GM12878 (cell line): ENCODE data around the gene CDK11B. TPM values are rescaled to one million over a fixed set of nuclear protein-coding genes. Genes with fewer than 3 reads are reported as not detected.

Experiments used
- ATAC-seq: fragments of 200-7000 bp; cut with Tn5 transposase; 3 replicates; pipeline ENCODE4 v1.9.1; 2020; ENCODE audit warnings: mild to moderate bottlenecking, moderate library complexity
- BruUV-seq: library from RNA; stranded (reverse); fragments of 400-500 nt; replicated peaks from 2 replicates; lab custom pipeline; 2021; lab: Mats Ljungman, UMichigan
- CTCF ChIA-PET: fragments of 300-600 bp; sonication (Branson Sonifier 250); formaldehyde crosslinking; extraction: SDS; loops from one replicate; lab custom pipeline; 2021; ENCODE audit warnings: inconsistent platforms; lab: Yijun Ruan, JAX
- POLR2A ChIA-PET: fragments of 350-600 bp; formaldehyde crosslinking; extraction: SDS; loops from one replicate; lab custom pipeline; 2021; ENCODE audit warnings: inconsistent platforms; lab: Charles Lee
- RAD21 ChIA-PET: fragments of 300-600 bp; sonication (Branson Sonifier 250); formaldehyde crosslinking; loops from one replicate; lab custom pipeline; 2023; ENCODE audit warnings: antibody characterized with exemption; ENCODE audit not compliant: unreplicated experiment; lab: Charles Lee
- SMC1A ChIA-PET: fragments of 300-600 bp; sonication (Branson Sonifier 250); formaldehyde crosslinking; loops from one replicate; lab custom pipeline; 2023; ENCODE audit not compliant: unreplicated experiment, uncharacterized antibody; lab: Charles Lee
- DNase-seq: peaks from one replicate; pipeline ENCODE4 v3.0.0-alpha.2; 2011; ENCODE audit warnings: low read depth, low spot score
- FAIRE-seq: peaks from 3 replicates; lab custom pipeline; 2011; peaks lifted over from hg19 to GRCh38; lab: Jason Lieb, UNC
- H2AFZ ChIP-seq: 2 replicates; pipeline ENCODE4 v1.6.0; 2011; ENCODE audit warnings: low read depth, low read length, control low read depth; ENCODE audit not compliant: control insufficient read depth
- H3K27ac ChIP-seq: 2 replicates; pipeline ENCODE4 v1.5.1; 2011; ENCODE audit warnings: control low read depth; ENCODE audit not compliant: control insufficient read depth, insufficient read depth
- H3K27me3 ChIP-seq, 2 experiments: replicated peaks in 1 of 2; 2 replicates each; pipeline versions ENCODE4 v1.6.0 to v1.6.1; 2011; ENCODE audit warnings: low read length in 1 of 2; ENCODE audit not compliant: control insufficient read depth in 2 of 2, insufficient read depth in 2 of 2
- H3K36me3 ChIP-seq, 2 experiments: 2 replicates each; pipeline ENCODE4 v1.5.1; 2011; ENCODE audit warnings: low read length in 1 of 2; ENCODE audit not compliant: control insufficient read depth in 2 of 2, insufficient read depth in 2 of 2
- H3K4me1 ChIP-seq: 2 replicates; pipeline ENCODE4 v1.6.1; 2011; ENCODE audit warnings: mild to moderate bottlenecking, low read length, moderate library complexity, mixed read lengths; ENCODE audit not compliant: control insufficient read depth, insufficient read depth
- H3K4me2 ChIP-seq: 2 replicates; pipeline ENCODE4 v1.6.0; 2011; ENCODE audit warnings: control low read depth; ENCODE audit not compliant: control insufficient read depth, insufficient read depth
- H3K4me3 ChIP-seq: fragments of 200-600 bp; sonication (generic); 2 replicates; pipeline ENCODE4 v1.5.1; 2016
- H3K79me2 ChIP-seq: 2 replicates; pipeline ENCODE4 v1.6.0; 2011; ENCODE audit warnings: low read length; ENCODE audit not compliant: control insufficient read depth, insufficient read depth
- H3K9ac ChIP-seq: 2 replicates; pipeline ENCODE4 v1.8.0; 2011; ENCODE audit warnings: low read length, control low read depth, mixed read lengths; ENCODE audit not compliant: control insufficient read depth, insufficient read depth
- H3K9me3 ChIP-seq: replicated peaks from 3 replicates; pipeline ENCODE4 v1.5.1; 2011; ENCODE audit warnings: mild to moderate bottlenecking, low read length; ENCODE audit not compliant: control insufficient read depth, insufficient read depth
- H4K20me1 ChIP-seq: 2 replicates; pipeline ENCODE4 v1.6.0; 2011; ENCODE audit not compliant: control insufficient read depth, insufficient read depth
- BRCA1 ChIP-seq: IDR thresholded peaks from 2 replicates; pipeline ENCODE4 v1.6.1; 2011; ENCODE audit warnings: low read depth, low read length, improper control_type of control experiment
- HDAC6 ChIP-seq: fragments of 200-600 bp; sonication (generic); IDR thresholded peaks from one replicate; pipeline ENCODE4 v1.8.0; 2017; ENCODE audit warnings: antibody characterized with exemption; ENCODE audit not compliant: unreplicated experiment
- WGBS: methylation state at CpG from one replicate; pipeline ENCODE4 v1.1.6; 2016; ENCODE audit warnings: low lambda C conversion rate; ENCODE audit not compliant: insufficient replicate concordance, insufficient coverage; ENCODE audit errors: missing lambda C conversion rate; 5-methylcytosine and 5-hydroxymethylcytosine counted together
- in situ Hi-C: fragments of 300-500 bp; cut with MboI; formaldehyde crosslinking; loops from 9 replicates; pipeline ENCODE4 v1.14.3; 2018; ENCODE audit warnings: mixed read lengths
- intact Hi-C: fragments of 100-400 bp; cut with micrococcal nuclease; formaldehyde crosslinking; loops from one replicate; pipeline ENCODE4 v1.14.2; 2022; ENCODE audit not compliant: unreplicated experiment
- polyA plus RNA-seq, 11 experiments: library from polyadenylated mRNA; depleted of rRNA in 4 of 11; unstranded in 6 of 11; stranded (reverse) in 5 of 11; fragments of >200 nt; fragmentation: Nextera tagmentation in 4 of 11; fragmentation: Illumina TruSeq in 1 of 11; extraction: Ambion mirVana in 4 of 11; extraction: Trizol in 1 of 11; gene quantifications; 1 replicate in 1 of 11; 2 replicates in 10 of 11; pipeline versions ENCODE4 v1.2.1 to v1.2.3, GENCODE V29; 2011 to 2016; ENCODE audit warnings: inconsistent platforms in 2 of 11, missing spikeins in 2 of 11, low read depth in 1 of 11
- total RNA-seq, 4 experiments: library from RNA; depleted of rRNA in 3 of 4; stranded (reverse); fragments of >200 nt in 3 of 4; fragmentation: Illumina TruSeq in 1 of 4; extraction: Trizol in 1 of 4; gene quantifications; 2 replicates each; pipeline versions ENCODE4 v1.2.1 to v1.2.3, GENCODE V29; 2013 to 2021
- TF ChIP-seq, protein P1 (sequence below), 3 experiments: IDR thresholded peaks in 2 of 3; conservative IDR thresholded peaks in 1 of 3; 2 replicates each; pipeline ENCODE4 v1.5.1; 2011; ENCODE audit warnings: low read depth in 3 of 3, low read length in 3 of 3, mild to moderate bottlenecking in 3 of 3, control low read depth in 2 of 3, moderate library complexity in 2 of 3, inconsistent platforms in 1 of 3, mixed read lengths in 1 of 3; ENCODE audit not compliant: control insufficient read depth in 2 of 3, insufficient read depth in 1 of 3; ENCODE audit errors: extremely low read depth in 1 of 3

The CDK11B gene
- total and polyA plus RNA-seq, 10 of the 15 experiments (the other 5 are each of a cell fraction or from before 2014, with no cell fraction given) = 3.2 to 30.9 (median 18.0) TPM

DNA sequence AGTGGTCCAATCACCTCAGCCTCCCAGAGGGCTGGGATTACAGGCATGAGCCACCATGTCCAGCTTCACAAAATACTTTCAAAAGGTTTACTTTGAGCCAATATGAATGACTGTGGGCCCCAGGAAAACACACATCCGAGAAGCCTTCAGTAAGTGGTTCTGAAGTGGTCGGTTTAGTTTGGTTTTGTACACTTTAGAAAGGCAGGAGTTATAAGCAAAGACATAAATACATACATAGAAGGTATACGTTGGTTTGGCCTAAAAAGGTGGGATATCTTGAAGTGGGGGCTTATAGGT lies 46.8 kb downstream of the CDK11B start:
- RAD21 ChIA-PET = no interaction called here
- ATAC-seq (no peak), DNase-seq (no peak), FAIRE-seq (no peak)
- Histone ChIP-seq H4K20me1 (0 out of 2 replicates have a peak, but pooled peaks cover 3% of the 10 kb centered on the region), H3K9ac (no peak overlapping the region), H3K9me3 (no peaks in the 10 kb centered on the region), H3K27me3 (no peaks in the 10 kb centered on the region; a peak in 1 of 4 replicates), H2AFZ (no peak overlapping the region), H3K4me1 (peaks cover 14% of the 10 kb centered on the region), H3K79me2 (peaks cover 3% of the 10 kb centered on the region), H3K36me3 (peaks cover 0 to 2% of the 10 kb centered on the region in 2 experiments; a peak in 1 of 4 replicates), H3K4me3 (no peak overlapping the region), H3K27ac (no peak overlapping the region), H3K4me2 (no peak overlapping the region)
- intact Hi-C loops = no loop called here
- no TSS peak for BruUV-seq
- TF ChIP-seq HDAC6 = no peak
- CTCF ChIA-PET = no interaction called here
- in situ Hi-C loops = no loop called here
- SMC1A ChIA-PET = no interaction called here
- POLR2A ChIA-PET = interaction anchor here (0.6 to 0.7 kb wide), 2 partner anchors 33 to 105 kb away, joined by 4 to 7 read pairs; no protein-coding TSS in a partner anchor
- 96% methylated on average over 3 of the region's 3 CpGs for WGBS

DNA sequence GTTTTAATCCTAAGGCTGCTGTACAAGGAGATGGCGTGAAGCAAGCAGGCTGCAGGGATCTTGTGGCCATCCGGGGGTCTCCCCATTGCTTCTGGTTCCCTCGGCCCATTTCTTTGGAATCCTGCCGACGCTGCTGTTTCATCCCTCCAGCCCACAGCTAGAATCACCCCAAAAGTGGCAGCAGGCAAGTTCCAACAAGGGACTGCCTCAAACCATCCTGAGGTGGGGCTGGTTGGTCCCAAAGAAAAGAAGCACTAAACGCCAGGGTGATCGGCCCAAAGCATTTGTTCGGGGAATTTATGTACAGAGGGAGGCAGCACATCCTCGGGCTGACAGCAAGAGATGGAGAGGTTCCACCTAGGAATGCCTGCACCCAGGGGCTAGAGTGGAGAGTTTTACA lies 48.0 kb downstream of the CDK11B start:
- 0 out of 2 replicates have a peak, but pooled peaks cover 3% of the 10 kb centered on the region for H4K20me1 ChIP-seq
- RAD21 ChIA-PET = no interaction called here
- peaks cover 0 to 2% of the 10 kb centered on the region in 2 experiments; a peak in 1 of 4 replicates for H3K36me3 ChIP-seq
- H2AFZ ChIP-seq = no peak overlapping the region
- H3K79me2 ChIP-seq = peaks cover 3% of the 10 kb centered on the region
- H3K9ac ChIP-seq = no peak overlapping the region
- intact Hi-C loops (no loop called here), in situ Hi-C loops (no loop called here)
- FAIRE-seq (no peak), ATAC-seq (no peak)
- no TSS peak for BruUV-seq
- 56% methylated on average over 9 of the region's 9 CpGs for WGBS
- peaks cover 13% of the 10 kb centered on the region for H3K4me1 ChIP-seq
- SMC1A ChIA-PET = no interaction called here
- no peak for TF ChIP-seq BRCA1
- TF ChIP-seq, protein P1, sequence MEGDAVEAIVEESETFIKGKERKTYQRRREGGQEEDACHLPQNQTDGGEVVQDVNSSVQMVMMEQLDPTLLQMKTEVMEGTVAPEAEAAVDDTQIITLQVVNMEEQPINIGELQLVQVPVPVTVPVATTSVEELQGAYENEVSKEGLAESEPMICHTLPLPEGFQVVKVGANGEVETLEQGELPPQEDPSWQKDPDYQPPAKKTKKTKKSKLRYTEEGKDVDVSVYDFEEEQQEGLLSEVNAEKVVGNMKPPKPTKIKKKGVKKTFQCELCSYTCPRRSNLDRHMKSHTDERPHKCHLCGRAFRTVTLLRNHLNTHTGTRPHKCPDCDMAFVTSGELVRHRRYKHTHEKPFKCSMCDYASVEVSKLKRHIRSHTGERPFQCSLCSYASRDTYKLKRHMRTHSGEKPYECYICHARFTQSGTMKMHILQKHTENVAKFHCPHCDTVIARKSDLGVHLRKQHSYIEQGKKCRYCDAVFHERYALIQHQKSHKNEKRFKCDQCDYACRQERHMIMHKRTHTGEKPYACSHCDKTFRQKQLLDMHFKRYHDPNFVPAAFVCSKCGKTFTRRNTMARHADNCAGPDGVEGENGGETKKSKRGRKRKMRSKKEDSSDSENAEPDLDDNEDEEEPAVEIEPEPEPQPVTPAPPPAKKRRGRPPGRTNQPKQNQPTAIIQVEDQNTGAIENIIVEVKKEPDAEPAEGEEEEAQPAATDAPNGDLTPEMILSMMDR (IDR thresholded peaks at IDR 0.05 in 2 of 3, conservative IDR thresholded peaks at IDR 0.05 in 1 of 3; ENCODE audit: control insufficient read depth in 2 of 3, extremely low read depth in 1 of 3, insufficient read depth in 1 of 3, low read depth in 3 of 3, low read length in 3 of 3) = no peak
- TF ChIP-seq, all 136 proteins: peak for 0
- Histone ChIP-seq H3K4me2 (no peak overlapping the region), H3K27ac (no peak overlapping the region), H3K27me3 (no peaks in the 10 kb centered on the region), H3K4me3 (no peak overlapping the region), H3K9me3 (no peaks in the 10 kb centered on the region)
- no peak for DNase-seq
- POLR2A ChIA-PET = no interaction called here
- CTCF ChIA-PET = no interaction called here
